ENCODE measurements around the gene HNRNPL.
A peak's percentile ranks its signal among the peaks of the same experiment; 100 is the strongest.

DNA sequence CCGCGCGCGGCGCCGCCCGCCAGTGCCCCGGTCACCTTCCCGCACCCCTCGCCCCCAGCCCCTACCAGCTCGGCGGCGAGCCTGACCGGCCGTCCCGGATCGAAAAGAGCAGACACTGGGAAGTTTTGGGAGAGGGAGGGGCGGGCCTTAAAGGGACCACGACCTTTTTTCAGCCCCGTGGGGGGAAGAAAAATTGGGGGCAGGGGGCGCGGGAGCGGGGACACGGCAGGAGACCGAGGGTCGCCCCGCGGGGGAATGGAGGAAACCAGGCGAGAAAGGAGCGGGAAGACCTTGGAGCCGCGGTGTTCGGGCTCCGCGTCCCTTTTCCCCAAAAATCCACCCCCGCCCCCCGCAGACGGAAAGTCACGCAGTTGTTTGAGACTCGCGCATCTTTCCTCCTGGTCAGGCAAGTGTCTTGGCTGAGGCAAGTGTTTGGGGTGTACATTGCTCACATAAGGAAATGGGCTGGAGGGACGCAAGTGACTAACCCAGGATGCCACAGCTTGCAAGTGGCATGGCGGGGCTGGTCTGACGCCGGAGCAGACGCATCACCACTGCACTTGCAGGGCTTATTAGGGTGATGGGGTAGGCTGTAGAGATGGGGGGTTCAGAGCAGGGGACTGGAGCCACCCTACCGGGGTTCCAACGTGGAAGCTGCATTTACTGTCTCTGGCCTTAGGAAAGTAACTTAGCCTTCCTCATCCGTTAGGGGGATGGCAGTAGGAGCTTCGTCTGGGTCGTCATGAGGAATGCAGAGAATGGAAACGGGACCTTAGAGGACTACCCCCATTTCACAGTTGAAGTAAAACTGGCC lies 2.7 kb upstream of the HNRNPL start:
- TF ChIP-seq SP1 (IDR thresholded peaks at IDR 0.05; ENCODE audit: low read depth, low read length) (no peak), POLR2AphosphoS5 (IDR thresholded peaks at IDR 0.05; ENCODE audit: low read length) (peak; percentile 78), MXI1 (IDR thresholded peaks at IDR 0.05; ENCODE audit: low read depth, low read length) (peak; percentile 24; the same call in 1 of the 2 replicates), BHLHE40 (IDR thresholded peaks at IDR 0.05; ENCODE audit: borderline replicate concordance in 1 of 2, low read depth in 2 of 2, low read length in 1 of 2) (0 out of 4 replicates have a peak, but pooled peaks of 1 of the 2 experiments have one; percentile 6), EZH2 (IDR thresholded peaks at IDR 0.05; ENCODE audit: borderline replicate concordance, control insufficient read depth, low read depth, low read length) (no peak), JUNB (IDR thresholded peaks at IDR 0.05) (no peak), SIN3A (IDR thresholded peaks at IDR 0.05; ENCODE audit: low read depth, low read length) (peak; percentile 46; the same call in 1 of the 2 replicates)
- TF ChIP-seq, protein P1, sequence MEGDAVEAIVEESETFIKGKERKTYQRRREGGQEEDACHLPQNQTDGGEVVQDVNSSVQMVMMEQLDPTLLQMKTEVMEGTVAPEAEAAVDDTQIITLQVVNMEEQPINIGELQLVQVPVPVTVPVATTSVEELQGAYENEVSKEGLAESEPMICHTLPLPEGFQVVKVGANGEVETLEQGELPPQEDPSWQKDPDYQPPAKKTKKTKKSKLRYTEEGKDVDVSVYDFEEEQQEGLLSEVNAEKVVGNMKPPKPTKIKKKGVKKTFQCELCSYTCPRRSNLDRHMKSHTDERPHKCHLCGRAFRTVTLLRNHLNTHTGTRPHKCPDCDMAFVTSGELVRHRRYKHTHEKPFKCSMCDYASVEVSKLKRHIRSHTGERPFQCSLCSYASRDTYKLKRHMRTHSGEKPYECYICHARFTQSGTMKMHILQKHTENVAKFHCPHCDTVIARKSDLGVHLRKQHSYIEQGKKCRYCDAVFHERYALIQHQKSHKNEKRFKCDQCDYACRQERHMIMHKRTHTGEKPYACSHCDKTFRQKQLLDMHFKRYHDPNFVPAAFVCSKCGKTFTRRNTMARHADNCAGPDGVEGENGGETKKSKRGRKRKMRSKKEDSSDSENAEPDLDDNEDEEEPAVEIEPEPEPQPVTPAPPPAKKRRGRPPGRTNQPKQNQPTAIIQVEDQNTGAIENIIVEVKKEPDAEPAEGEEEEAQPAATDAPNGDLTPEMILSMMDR (IDR thresholded peaks at IDR 0.05 in 2 of 3, conservative IDR thresholded peaks at IDR 0.05 in 1 of 3; ENCODE audit: control insufficient read depth in 2 of 3, extremely low read depth in 1 of 3, insufficient read depth in 1 of 3, low read depth in 3 of 3, low read length in 3 of 3): no peak
- TF ChIP-seq, protein P2, sequence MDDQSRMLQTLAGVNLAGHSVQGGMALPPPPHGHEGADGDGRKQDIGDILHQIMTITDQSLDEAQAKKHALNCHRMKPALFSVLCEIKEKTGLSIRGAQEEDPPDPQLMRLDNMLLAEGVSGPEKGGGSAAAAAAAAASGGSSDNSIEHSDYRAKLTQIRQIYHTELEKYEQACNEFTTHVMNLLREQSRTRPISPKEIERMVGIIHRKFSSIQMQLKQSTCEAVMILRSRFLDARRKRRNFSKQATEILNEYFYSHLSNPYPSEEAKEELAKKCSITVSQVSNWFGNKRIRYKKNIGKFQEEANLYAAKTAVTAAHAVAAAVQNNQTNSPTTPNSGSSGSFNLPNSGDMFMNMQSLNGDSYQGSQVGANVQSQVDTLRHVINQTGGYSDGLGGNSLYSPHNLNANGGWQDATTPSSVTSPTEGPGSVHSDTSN (IDR thresholded peaks at IDR 0.05; ENCODE audit: insufficient replicate concordance, low read depth, low read length): no peak
- TF ChIP-seq, protein P3, sequence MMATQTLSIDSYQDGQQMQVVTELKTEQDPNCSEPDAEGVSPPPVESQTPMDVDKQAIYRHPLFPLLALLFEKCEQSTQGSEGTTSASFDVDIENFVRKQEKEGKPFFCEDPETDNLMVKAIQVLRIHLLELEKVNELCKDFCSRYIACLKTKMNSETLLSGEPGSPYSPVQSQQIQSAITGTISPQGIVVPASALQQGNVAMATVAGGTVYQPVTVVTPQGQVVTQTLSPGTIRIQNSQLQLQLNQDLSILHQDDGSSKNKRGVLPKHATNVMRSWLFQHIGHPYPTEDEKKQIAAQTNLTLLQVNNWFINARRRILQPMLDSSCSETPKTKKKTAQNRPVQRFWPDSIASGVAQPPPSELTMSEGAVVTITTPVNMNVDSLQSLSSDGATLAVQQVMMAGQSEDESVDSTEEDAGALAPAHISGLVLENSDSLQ (IDR thresholded peaks at IDR 0.05): no peak
